ENCODE measurements around the gene TACR1.

The TACR1 gene

DNA sequence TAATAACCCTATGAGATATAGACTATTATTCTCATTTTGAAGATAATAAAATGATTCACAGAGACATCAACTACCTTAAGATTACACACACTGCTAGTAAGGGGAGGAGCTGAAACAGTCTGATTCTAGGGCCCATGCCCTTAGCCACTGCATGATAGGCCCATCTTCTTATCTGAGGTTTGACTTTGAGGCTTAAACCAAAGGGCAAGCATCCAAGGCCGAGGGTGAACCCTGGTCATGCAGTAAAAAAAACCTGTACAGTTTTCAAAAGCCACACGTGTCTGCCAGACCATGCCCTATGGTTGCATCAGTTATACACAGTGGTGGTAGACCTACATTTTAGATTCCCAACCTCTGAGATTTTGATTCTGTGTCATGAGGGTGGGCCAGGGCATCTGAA lies 196.0 kb downstream of the TACR1 start:
- H3K4me2 ChIP-seq (ENCODE audit: low read length) = no peak overlapping the region
- H3K9me3 ChIP-seq (ENCODE audit: control insufficient read depth, low read length) = no peaks in the 10 kb centered on the region
- no peak overlapping the region for H3K27ac ChIP-seq
- H2AFZ ChIP-seq = no peak overlapping the region
- TF ChIP-seq, protein P1, sequence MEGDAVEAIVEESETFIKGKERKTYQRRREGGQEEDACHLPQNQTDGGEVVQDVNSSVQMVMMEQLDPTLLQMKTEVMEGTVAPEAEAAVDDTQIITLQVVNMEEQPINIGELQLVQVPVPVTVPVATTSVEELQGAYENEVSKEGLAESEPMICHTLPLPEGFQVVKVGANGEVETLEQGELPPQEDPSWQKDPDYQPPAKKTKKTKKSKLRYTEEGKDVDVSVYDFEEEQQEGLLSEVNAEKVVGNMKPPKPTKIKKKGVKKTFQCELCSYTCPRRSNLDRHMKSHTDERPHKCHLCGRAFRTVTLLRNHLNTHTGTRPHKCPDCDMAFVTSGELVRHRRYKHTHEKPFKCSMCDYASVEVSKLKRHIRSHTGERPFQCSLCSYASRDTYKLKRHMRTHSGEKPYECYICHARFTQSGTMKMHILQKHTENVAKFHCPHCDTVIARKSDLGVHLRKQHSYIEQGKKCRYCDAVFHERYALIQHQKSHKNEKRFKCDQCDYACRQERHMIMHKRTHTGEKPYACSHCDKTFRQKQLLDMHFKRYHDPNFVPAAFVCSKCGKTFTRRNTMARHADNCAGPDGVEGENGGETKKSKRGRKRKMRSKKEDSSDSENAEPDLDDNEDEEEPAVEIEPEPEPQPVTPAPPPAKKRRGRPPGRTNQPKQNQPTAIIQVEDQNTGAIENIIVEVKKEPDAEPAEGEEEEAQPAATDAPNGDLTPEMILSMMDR (IDR thresholded peaks at IDR 0.05) = no peak
- no peaks in the 10 kb centered on the region for H3K4me1 ChIP-seq
- H3K36me3 ChIP-seq (ENCODE audit: control insufficient read depth, insufficient read depth, low read length) = no peaks in the 10 kb centered on the region
- H3K4me3 ChIP-seq (ENCODE audit: low read depth, low read length) = no peak overlapping the region
- no peaks in the 10 kb centered on the region for H3K27me3 ChIP-seq (ENCODE audit: control insufficient read depth, insufficient read depth, low read length)
- H3K79me2 ChIP-seq = no peaks in the 10 kb centered on the region
- no peak overlapping the region for H3K9ac ChIP-seq

DNA sequence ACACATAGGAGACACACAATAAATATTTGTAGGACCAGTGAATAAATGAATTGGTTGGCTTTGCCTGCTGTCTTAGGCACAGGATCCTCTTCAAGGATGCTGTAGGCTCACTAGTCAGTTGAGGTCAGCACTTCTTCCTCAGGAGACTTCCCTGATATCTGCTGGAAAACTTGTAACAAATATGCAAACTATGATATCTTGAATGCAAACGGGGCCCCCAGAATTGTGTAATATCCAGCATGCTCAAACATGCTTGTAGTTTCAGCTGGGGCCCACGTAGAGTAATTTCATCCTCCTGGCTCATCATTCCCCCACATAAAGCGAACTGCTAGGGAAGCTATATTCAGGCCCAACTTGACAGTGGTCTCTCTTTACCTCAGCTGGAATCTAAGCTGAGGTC lies 197.3 kb downstream of the TACR1 start:
- H3K27me3 ChIP-seq (ENCODE audit: control insufficient read depth, insufficient read depth, low read length) = no peaks in the 10 kb centered on the region
- H3K4me2 ChIP-seq (ENCODE audit: low read length) = no peak overlapping the region
- no peak overlapping the region for H2AFZ ChIP-seq
- H3K9me3 ChIP-seq (ENCODE audit: control insufficient read depth, low read length) = no peaks in the 10 kb centered on the region
- no peak overlapping the region for H3K27ac ChIP-seq
- H3K4me3 ChIP-seq (ENCODE audit: low read depth, low read length) = no peak overlapping the region
- TF ChIP-seq, protein P1 (IDR thresholded peaks at IDR 0.05) = no peak
- no peak overlapping the region for H3K9ac ChIP-seq
- H3K79me2 ChIP-seq = no peaks in the 10 kb centered on the region
- H3K36me3 ChIP-seq (ENCODE audit: control insufficient read depth, insufficient read depth, low read length) = no peaks in the 10 kb centered on the region
- H3K4me1 ChIP-seq = no peaks in the 10 kb centered on the region

DNA sequence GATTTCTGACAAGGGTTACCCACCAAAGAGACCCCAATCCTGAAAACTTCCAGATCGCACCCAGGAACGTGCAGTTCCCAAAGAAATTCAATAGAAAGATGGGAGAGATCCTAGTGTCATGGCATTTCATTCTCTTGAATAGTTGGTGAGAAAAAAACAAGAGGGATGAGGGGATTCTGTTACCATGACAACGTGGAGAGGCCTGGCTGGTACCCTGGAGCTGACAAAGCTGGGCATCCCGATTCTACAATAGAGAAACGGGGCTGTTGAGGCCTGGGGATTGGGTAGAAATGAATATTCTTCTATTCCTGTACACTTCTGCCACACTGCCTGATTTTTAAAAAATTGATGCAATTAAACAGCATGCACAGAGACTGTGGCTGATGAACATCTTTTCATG lies 199.9 kb downstream of the TACR1 start:
- Histone ChIP-seq H3K4me1 (no peaks in the 10 kb centered on the region), H3K79me2 (no peaks in the 10 kb centered on the region), H3K9me3 (ENCODE audit: control insufficient read depth, low read length) (no peaks in the 10 kb centered on the region), H3K27me3 (ENCODE audit: control insufficient read depth, insufficient read depth, low read length) (no peaks in the 10 kb centered on the region), H3K4me3 (ENCODE audit: low read depth, low read length) (no peak overlapping the region), H3K9ac (no peak overlapping the region), H3K4me2 (ENCODE audit: low read length) (no peak overlapping the region), H2AFZ (no peak overlapping the region), H3K27ac (no peak overlapping the region), H3K36me3 (ENCODE audit: control insufficient read depth, insufficient read depth, low read length) (no peaks in the 10 kb centered on the region)
- TF ChIP-seq, protein P1 (IDR thresholded peaks at IDR 0.05) = no peak

Measured in parathyroid adenoma (tissue), 2 donors.